Osteoblast (primary cell): ENCODE data around the gene TBXT. TPM values are rescaled to one million over a fixed set of nuclear protein-coding genes. Genes with fewer than 3 reads are reported as not detected.
A peak's percentile ranks its signal among the peaks of the same experiment; 100 is the strongest.
"Not testable (repeated sequence)": the region's sequence is repeated elsewhere in the genome, so short reads cannot be mapped to it uniquely, and the experiment has no call there.

Experiments
- DNase-seq: peaks from one replicate; pipeline ENCODE4 v3.0.0; 2011; ENCODE audit warnings: low spot score, mixed read lengths; ENCODE audit not compliant: insufficient read length; ENCODE audit errors: missing footprints
- H2AFZ ChIP-seq: 2 replicates; pipeline ENCODE4 v1.6.0; 2011; ENCODE audit warnings: mild to moderate bottlenecking, low read length
- H3K27ac ChIP-seq: 2 replicates; pipeline ENCODE4 v1.5.1; 2011; ENCODE audit warnings: mild to moderate bottlenecking, low read depth, low read length, moderate library complexity
- H3K27me3 ChIP-seq: 2 replicates; pipeline ENCODE4 v1.6.0; 2012; ENCODE audit warnings: mild to moderate bottlenecking, control low read depth, inconsistent platforms, low read length, moderate library complexity; ENCODE audit not compliant: insufficient read depth
- H3K36me3 ChIP-seq: 2 replicates; pipeline ENCODE4 v1.5.1; 2011; ENCODE audit warnings: mild to moderate bottlenecking, low read length, control low read depth, moderate library complexity; ENCODE audit not compliant: insufficient read depth
- H3K4me1 ChIP-seq: 2 replicates; pipeline ENCODE4 v1.5.1; 2011; ENCODE audit warnings: mild to moderate bottlenecking, low read length, control low read depth, moderate library complexity; ENCODE audit not compliant: insufficient read depth
- H3K4me2 ChIP-seq: 2 replicates; pipeline ENCODE4 v1.6.0; 2011; ENCODE audit warnings: mild to moderate bottlenecking, low read length; ENCODE audit not compliant: insufficient read depth
- H3K4me3 ChIP-seq: fragments of 200-600 bp; sonication (generic); 3 replicates; pipeline ENCODE4 v1.5.1; 2012; ENCODE audit warnings: mild to moderate bottlenecking, low read length, inconsistent platforms; ENCODE audit not compliant: insufficient read depth
- H3K79me2 ChIP-seq: 2 replicates; pipeline ENCODE4 v1.6.0; 2012; ENCODE audit warnings: mild to moderate bottlenecking, low read length, control low read depth, inconsistent platforms; ENCODE audit not compliant: insufficient read depth
- H3K9me3 ChIP-seq: 2 replicates; pipeline ENCODE4 v1.5.1; 2011; ENCODE audit warnings: low read depth, low read length, control low read depth
- H4K20me1 ChIP-seq: 2 replicates; pipeline ENCODE4 v1.6.0; 2012; ENCODE audit warnings: mild to moderate bottlenecking, low read length, control low read depth; ENCODE audit not compliant: insufficient read depth
- total RNA-seq: library from RNA; depleted of rRNA; stranded (reverse); fragments of >200 nt; gene quantifications from 2 replicates; pipeline ENCODE4 v1.2.3, GENCODE V29; 2012
- TF ChIP-seq, protein P1 (sequence below): IDR thresholded peaks from 2 replicates; pipeline ENCODE4 v1.5.1; 2011; ENCODE audit warnings: mild to moderate bottlenecking, low read depth, low read length, moderate library complexity; ENCODE audit errors: extremely low read depth

TBXT gene
- total RNA-seq, 1 donor: not detected

DNA sequence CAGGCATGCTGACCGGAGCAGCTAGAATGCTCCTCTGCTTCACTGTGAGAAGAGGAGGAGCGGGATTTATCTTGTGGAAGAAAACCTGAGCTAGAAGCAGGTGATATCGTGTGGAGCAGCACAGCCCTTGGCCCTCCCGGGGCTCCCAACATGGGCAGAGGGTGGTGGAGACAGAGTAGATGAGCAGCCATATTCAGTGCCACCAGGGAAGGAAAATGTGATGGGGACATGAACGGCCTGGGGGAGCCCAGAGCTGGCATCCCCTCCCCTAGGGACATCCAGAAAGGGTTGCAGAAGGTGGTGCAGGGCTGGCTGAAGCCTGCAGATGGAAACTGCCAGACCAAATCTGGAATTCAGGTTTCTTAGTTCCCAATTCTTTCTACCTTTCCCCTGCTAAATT lies 24.9 kb upstream of the TBXT start:
- Histone ChIP-seq H3K36me3 (no peaks in the 10 kb centered on the region), H3K79me2 (no peaks in the 10 kb centered on the region), H2AFZ (no peak overlapping the region), H3K27me3 (no peaks in the 10 kb centered on the region), H3K4me3 (no peak overlapping the region), H3K27ac (no peak overlapping the region), H4K20me1 (no peaks in the 10 kb centered on the region), H3K4me1 (no peaks in the 10 kb centered on the region), H3K9me3 (no peaks in the 10 kb centered on the region), H3K4me2 (no peak overlapping the region)
- DNase-seq: peak; percentile 23
- TF ChIP-seq, protein P1, sequence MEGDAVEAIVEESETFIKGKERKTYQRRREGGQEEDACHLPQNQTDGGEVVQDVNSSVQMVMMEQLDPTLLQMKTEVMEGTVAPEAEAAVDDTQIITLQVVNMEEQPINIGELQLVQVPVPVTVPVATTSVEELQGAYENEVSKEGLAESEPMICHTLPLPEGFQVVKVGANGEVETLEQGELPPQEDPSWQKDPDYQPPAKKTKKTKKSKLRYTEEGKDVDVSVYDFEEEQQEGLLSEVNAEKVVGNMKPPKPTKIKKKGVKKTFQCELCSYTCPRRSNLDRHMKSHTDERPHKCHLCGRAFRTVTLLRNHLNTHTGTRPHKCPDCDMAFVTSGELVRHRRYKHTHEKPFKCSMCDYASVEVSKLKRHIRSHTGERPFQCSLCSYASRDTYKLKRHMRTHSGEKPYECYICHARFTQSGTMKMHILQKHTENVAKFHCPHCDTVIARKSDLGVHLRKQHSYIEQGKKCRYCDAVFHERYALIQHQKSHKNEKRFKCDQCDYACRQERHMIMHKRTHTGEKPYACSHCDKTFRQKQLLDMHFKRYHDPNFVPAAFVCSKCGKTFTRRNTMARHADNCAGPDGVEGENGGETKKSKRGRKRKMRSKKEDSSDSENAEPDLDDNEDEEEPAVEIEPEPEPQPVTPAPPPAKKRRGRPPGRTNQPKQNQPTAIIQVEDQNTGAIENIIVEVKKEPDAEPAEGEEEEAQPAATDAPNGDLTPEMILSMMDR: no peak

DNA sequence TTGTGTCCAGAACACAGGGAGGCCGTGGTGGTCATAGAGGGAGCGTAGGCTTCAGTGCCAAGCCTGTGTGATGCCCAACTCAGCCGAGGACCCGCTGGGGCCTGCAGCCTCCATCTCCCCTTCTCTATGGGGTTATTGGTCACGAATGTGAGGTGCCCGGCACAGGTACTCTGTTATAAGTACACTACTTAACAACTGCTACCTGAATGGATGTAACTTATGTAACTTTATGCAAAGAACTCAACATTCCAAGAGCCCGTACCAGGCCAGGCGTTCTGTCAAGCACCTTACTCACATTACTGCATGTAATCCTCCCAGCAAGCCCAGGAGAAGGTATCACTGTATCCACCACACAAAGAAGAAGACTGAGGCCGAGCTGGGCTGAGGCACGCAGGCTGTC lies 24.5 kb upstream of the TBXT start:
- Histone ChIP-seq H3K4me2 (no peak overlapping the region), H3K36me3 (no peaks in the 10 kb centered on the region), H4K20me1 (no peaks in the 10 kb centered on the region), H3K79me2 (no peaks in the 10 kb centered on the region), H3K4me1 (no peaks in the 10 kb centered on the region), H3K27ac (no peak overlapping the region), H3K9me3 (no peaks in the 10 kb centered on the region), H3K4me3 (no peak overlapping the region), H3K27me3 (no peaks in the 10 kb centered on the region), H2AFZ (no peak overlapping the region)
- TF ChIP-seq, protein P1: no peak
- no peak for DNase-seq

DNA sequence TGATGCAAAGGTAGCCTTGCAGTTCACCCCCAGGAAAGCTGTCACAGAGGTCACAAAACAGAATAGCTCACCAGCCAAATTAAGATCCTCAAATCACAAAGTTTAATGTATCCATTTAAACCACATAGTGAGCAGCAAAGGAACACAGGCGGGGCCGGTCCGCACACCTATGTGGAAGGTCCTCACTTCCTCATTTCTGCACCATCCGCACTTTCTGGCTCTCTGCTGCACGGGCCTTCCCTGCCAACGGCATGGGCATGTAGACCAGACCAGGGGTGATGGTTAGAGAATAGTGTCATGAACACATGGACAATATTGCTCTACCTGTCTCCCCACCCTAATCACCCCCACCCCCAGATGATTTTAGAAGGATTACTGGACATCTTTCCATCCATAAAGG lies 12.1 kb upstream of the TBXT start:
- H3K9me3 ChIP-seq: no peaks in the 10 kb centered on the region
- H3K4me2 ChIP-seq: no peak overlapping the region
- H3K27me3 ChIP-seq: no peaks in the 10 kb centered on the region
- no peaks in the 10 kb centered on the region for H3K4me1 ChIP-seq
- no peak overlapping the region for H3K4me3 ChIP-seq
- H4K20me1 ChIP-seq: no peaks in the 10 kb centered on the region
- no peak overlapping the region for H2AFZ ChIP-seq
- TF ChIP-seq, protein P1: no peak
- H3K79me2 ChIP-seq: no peaks in the 10 kb centered on the region
- DNase-seq: no peak
- no peak overlapping the region for H3K27ac ChIP-seq
- no peaks in the 10 kb centered on the region for H3K36me3 ChIP-seq

DNA sequence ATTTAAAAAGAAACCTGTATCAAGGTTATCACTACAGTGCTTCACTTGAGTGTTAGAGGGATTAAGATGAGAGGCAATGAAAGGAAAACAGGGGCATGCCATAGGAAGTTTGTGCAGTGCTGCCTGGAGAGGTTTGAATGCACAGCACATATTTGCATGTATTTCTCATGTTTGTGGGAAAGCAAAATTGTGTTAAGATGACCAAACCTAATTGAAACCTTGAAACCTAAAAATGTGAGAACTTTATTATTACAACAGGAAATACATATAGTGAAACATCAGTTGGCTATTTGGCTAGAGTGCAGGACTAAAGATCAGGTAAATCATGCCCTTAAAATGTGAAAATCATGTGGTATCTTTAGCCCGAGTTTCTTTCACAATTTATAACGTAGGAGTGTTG lies 8.5 kb upstream of the TBXT start:
- Histone ChIP-seq H3K9me3 (no peaks in the 10 kb centered on the region), H3K27ac (no peak overlapping the region), H3K27me3 (no peaks in the 10 kb centered on the region), H2AFZ (no peak overlapping the region), H4K20me1 (no peaks in the 10 kb centered on the region), H3K79me2 (no peaks in the 10 kb centered on the region), H3K4me1 (no peaks in the 10 kb centered on the region), H3K4me3 (no peak overlapping the region), H3K4me2 (no peak overlapping the region), H3K36me3 (no peaks in the 10 kb centered on the region)
- TF ChIP-seq, protein P1: no peak
- no peak for DNase-seq

DNA sequence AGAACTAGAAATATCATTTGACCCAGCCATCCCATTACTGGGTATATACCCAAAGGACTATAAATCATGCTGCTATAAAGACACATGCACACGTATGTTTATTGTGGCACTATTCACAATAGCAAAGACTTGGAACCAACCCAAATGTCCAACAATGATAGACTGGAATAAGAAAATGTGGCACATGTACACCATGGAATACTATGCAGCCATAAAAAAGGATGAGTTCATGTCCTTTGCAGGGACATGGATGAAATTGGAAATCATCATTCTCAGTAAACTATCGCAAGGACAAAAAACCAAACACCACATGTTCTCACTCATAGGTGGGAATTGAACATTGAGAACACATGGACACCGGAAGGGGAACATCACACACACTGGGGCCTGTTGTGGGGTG lies 7.4 kb upstream of the TBXT start:
- H3K4me1 ChIP-seq, H3K79me2 ChIP-seq, H3K27ac ChIP-seq, H3K9me3 ChIP-seq, H3K36me3 ChIP-seq, H2AFZ ChIP-seq, H3K4me2 ChIP-seq, DNase-seq, H3K4me3 ChIP-seq, H3K27me3 ChIP-seq, H4K20me1 ChIP-seq: not testable (repeated sequence)
